Osteocyte (in vitro differentiated cells): ENCODE measurements around the gene ARMH2. TPM values are rescaled to one million over a fixed set of nuclear protein-coding genes. Genes with fewer than 3 reads are reported as not detected.
"Not testable (repeated sequence)": the region's sequence is repeated elsewhere in the genome, so short reads cannot be mapped to it uniquely, and the experiment has no call there.

Source experiments
- DNase-seq: peaks from one replicate; pipeline ENCODE4 v3.0.0; 2021; ENCODE audit warnings: mixed read lengths; ENCODE audit not compliant: unreplicated experiment; ENCODE audit errors: extremely low spot score
- H3K27ac Mint-ChIP-seq: one replicate; pipeline ENCODE4 v1.8.0; 2021; ENCODE audit warnings: mild to moderate bottlenecking, mixed read lengths; ENCODE audit not compliant: unreplicated experiment
- H3K27me3 Mint-ChIP-seq: one replicate; pipeline ENCODE4 v1.8.0; 2021; ENCODE audit warnings: mixed read lengths; ENCODE audit not compliant: unreplicated experiment
- H3K36me3 Mint-ChIP-seq: one replicate; pipeline ENCODE4 v1.8.0; 2021; ENCODE audit warnings: mixed read lengths; ENCODE audit not compliant: unreplicated experiment
- H3K4me1 Mint-ChIP-seq: one replicate; pipeline ENCODE4 v1.8.0; 2021; ENCODE audit warnings: mixed read lengths; ENCODE audit not compliant: unreplicated experiment
- H3K4me3 Mint-ChIP-seq: one replicate; pipeline ENCODE4 v1.8.0; 2021; ENCODE audit warnings: mild to moderate bottlenecking, moderate library complexity, mixed read lengths; ENCODE audit not compliant: unreplicated experiment
- H3K9me3 Mint-ChIP-seq: one replicate; pipeline ENCODE4 v1.8.0; 2021; ENCODE audit warnings: mixed read lengths; ENCODE audit not compliant: unreplicated experiment
- total RNA-seq: library from RNA; stranded (reverse); gene quantifications from 2 replicates; pipeline ENCODE4 v1.2.1, GENCODE V29; 2021
- TF ChIP-seq, protein P1 (sequence below): fragments of 200-600 bp; sonication (generic); IDR thresholded peaks from 2 replicates; pipeline ENCODE4 v1.5.0; 2021; ENCODE audit warnings: antibody characterized with exemption, mild to moderate bottlenecking, moderate library complexity

Gene ARMH2
- total RNA-seq, 1 donor from 2014 or later: not detected

DNA sequence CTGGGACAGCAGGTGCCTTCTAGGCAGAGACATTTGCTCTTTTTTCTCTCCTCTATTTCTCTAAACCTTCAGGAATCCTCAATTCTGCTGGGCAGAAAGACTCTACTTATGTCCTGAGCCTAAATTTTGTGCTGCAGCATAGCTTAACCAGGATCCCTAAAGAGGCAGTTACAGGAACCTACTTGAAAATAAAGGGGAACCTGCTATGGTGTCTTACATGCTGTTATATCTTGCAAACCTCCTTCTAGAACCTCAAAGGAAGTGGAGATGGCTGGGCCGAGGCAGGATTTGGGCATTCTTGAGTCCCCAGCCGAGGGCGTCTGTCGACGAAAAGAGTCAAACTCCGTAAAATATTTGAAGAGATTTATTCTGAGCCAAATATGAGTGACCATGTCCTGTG, 41.1 kb downstream of the ARMH2 start:
- Mint-ChIP-seq H3K27me3 (no peaks in the 10 kb centered on the region), H3K4me1 (no peaks in the 10 kb centered on the region), H3K4me3 (no peak overlapping the region), H3K9me3 (peaks cover 4% of the 10 kb centered on the region), H3K36me3 (no peaks in the 10 kb centered on the region), H3K27ac (no peak overlapping the region)
- no peak for DNase-seq
- TF ChIP-seq, protein P1, sequence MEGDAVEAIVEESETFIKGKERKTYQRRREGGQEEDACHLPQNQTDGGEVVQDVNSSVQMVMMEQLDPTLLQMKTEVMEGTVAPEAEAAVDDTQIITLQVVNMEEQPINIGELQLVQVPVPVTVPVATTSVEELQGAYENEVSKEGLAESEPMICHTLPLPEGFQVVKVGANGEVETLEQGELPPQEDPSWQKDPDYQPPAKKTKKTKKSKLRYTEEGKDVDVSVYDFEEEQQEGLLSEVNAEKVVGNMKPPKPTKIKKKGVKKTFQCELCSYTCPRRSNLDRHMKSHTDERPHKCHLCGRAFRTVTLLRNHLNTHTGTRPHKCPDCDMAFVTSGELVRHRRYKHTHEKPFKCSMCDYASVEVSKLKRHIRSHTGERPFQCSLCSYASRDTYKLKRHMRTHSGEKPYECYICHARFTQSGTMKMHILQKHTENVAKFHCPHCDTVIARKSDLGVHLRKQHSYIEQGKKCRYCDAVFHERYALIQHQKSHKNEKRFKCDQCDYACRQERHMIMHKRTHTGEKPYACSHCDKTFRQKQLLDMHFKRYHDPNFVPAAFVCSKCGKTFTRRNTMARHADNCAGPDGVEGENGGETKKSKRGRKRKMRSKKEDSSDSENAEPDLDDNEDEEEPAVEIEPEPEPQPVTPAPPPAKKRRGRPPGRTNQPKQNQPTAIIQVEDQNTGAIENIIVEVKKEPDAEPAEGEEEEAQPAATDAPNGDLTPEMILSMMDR: no peak

DNA sequence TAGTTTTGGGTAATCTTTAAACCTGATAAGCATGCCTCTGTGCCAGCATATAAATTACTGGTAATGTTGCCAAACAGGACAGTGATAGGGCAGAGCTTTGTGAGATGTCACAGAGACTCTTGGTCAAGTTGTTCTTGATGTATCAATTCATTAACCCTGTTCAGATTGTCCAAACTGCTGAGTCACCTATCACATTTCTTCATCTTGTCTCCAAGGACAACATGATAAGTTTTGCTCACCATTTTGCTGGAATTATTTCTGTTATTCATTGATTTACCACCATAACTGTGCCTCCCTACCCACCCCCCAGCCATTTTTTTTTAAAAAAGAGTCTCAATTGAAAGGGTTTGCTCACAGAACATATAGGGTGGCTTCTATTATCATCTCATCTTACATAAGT, 43.4 kb downstream of the ARMH2 start:
- TF ChIP-seq, protein P1: no peak
- no peak for DNase-seq
- peaks cover 4% of the 10 kb centered on the region for H3K9me3 Mint-ChIP-seq
- no peaks in the 10 kb centered on the region for H3K4me1 Mint-ChIP-seq
- no peaks in the 10 kb centered on the region for H3K36me3 Mint-ChIP-seq
- no peaks in the 10 kb centered on the region for H3K27me3 Mint-ChIP-seq
- no peak overlapping the region for H3K4me3 Mint-ChIP-seq
- H3K27ac Mint-ChIP-seq: no peak overlapping the region

DNA sequence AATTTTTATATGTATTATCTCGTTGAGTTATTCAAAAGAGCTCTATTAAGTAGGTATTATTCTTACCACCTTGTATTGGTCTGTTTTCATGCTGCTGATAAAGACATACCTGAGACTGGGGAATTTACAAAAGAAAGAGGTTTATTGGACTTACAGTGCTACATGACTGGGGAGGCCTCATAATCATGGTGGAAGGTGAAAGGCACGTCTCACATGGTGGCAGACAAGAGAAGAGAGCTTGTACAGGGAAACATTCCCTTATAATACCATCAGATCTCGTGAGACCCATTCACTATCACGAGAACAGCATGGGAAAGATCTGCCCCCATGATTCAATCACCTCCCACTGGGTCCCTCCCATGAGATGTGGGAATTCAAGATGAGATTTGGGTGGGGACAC, 44.3 kb downstream of the ARMH2 start:
- DNase-seq, H3K36me3 Mint-ChIP-seq, H3K9me3 Mint-ChIP-seq, H3K4me3 Mint-ChIP-seq, H3K27me3 Mint-ChIP-seq, H3K27ac Mint-ChIP-seq, H3K4me1 Mint-ChIP-seq: not testable (repeated sequence)

DNA sequence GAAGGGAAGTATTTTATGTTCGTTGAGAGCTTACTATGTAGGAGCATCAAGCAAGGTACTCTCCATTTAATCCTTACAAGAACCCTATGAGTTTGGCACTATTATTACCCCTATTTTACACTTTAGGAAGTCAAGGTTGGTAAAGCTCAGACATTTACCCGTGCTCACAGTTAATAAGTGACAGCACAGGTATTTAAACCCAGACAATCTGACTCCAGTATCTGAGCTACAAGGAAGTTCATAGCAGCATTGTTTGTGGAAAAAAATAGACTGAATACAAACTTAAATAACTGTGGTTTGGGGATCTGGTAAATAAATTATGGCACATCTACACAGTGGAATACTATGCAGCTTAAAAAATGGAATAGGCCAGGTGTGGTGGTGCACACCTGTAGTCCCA, 45.2 kb downstream of the ARMH2 start:
- Mint-ChIP-seq H3K9me3 (peaks cover 4% of the 10 kb centered on the region), H3K4me3 (no peak overlapping the region), H3K27ac (no peak overlapping the region), H3K4me1 (no peaks in the 10 kb centered on the region), H3K27me3 (no peaks in the 10 kb centered on the region), H3K36me3 (no peaks in the 10 kb centered on the region)
- TF ChIP-seq, protein P1: no peak
- DNase-seq: no peak

DNA sequence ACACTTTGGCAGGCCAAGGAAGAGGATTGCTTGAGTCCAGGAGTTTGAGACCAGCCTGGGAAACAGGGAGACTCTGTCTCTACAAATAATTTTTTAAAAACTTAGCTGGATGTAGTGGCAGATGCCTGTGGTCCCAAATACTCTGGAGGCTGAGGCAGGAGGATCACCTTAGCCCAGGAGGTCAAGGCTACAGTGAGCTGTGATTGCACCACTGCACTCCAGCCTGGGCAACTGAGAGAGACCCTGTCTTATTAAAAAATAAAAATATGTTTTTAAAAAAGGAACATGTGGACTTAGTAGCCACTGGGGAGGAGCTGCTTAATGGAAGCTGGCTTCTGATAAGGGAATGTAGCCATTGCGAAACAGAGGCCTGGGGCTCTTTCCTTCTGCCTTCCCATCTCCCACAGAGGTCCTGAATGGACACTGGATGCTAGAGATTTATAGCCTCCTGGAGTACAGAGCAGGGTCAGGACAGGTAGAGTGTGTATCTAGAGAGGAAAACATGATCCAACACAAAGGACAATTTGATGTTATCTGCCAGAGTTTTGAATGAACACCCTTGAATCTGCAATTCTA, 45.7 kb downstream of the ARMH2 start:
- TF ChIP-seq, protein P1: no peak
- Mint-ChIP-seq H3K27ac (no peak overlapping the region), H3K4me1 (no peaks in the 10 kb centered on the region), H3K27me3 (no peaks in the 10 kb centered on the region), H3K36me3 (no peaks in the 10 kb centered on the region), H3K9me3 (peaks cover 4% of the 10 kb centered on the region), H3K4me3 (no peak overlapping the region)
- DNase-seq: no peak

DNA sequence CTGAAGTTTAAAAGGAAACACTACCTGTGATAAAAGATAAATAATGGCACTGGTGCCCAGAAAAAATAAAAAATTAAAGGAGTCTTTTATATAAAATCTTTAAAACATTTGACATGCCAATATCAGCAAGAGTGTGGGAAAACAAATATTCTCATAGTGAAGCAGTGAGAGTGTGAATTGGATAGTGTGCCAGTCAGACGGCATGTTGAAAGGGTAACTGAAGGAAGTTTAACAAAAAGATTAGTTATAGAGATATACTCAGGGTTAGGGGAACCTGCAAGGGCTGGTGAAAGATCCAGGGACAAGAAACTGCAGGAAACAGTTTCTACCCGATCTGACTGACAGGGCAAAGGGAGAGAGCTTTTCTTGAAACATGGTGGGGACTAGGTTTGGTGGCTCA, 46.2 kb downstream of the ARMH2 start:
- DNase-seq: no peak
- no peak overlapping the region for H3K27ac Mint-ChIP-seq
- H3K27me3 Mint-ChIP-seq: no peaks in the 10 kb centered on the region

DNA sequence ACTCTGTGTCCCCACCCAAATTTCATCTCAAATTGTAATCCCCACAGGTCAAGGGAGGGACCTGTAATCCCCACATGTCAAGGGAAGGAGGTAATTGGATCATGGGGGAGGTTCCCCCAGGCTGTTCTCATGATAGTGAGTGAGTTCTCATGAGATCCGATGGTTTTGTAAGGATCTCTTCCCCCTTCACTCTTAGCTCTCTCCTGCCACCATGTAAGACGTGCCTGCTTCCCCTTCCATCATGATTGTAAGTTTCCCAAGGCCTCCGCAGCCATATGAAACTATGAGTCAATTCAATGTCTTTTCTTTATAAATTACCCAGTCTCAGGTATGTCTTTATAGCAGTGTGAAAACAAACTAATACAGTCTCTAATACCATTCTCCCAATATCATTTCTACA, 47.8 kb downstream of the ARMH2 start:
- not testable (repeated sequence) for H3K9me3 Mint-ChIP-seq, DNase-seq, H3K4me3 Mint-ChIP-seq, H3K27ac Mint-ChIP-seq, H3K27me3 Mint-ChIP-seq, H3K4me1 Mint-ChIP-seq, H3K36me3 Mint-ChIP-seq

More for the DNA sequence above, 46.2 kb downstream of the ARMH2 start:
- Mint-ChIP-seq H3K4me3 (no peak overlapping the region), H3K4me1 (no peaks in the 10 kb centered on the region), H3K36me3 (no peaks in the 10 kb centered on the region), H3K9me3 (peaks cover 4% of the 10 kb centered on the region)
- TF ChIP-seq, protein P1: no peak
